CD4-positive, alpha-beta T cell treated with Interleukin-17A for 1 hour (primary cell): ENCODE results near the gene PPFIA3.

Source experiments
- DNase-seq: peaks from one replicate; pipeline ENCODE4 v3.0.0-alpha.2; 2020

The PPFIA3 gene

DNA sequence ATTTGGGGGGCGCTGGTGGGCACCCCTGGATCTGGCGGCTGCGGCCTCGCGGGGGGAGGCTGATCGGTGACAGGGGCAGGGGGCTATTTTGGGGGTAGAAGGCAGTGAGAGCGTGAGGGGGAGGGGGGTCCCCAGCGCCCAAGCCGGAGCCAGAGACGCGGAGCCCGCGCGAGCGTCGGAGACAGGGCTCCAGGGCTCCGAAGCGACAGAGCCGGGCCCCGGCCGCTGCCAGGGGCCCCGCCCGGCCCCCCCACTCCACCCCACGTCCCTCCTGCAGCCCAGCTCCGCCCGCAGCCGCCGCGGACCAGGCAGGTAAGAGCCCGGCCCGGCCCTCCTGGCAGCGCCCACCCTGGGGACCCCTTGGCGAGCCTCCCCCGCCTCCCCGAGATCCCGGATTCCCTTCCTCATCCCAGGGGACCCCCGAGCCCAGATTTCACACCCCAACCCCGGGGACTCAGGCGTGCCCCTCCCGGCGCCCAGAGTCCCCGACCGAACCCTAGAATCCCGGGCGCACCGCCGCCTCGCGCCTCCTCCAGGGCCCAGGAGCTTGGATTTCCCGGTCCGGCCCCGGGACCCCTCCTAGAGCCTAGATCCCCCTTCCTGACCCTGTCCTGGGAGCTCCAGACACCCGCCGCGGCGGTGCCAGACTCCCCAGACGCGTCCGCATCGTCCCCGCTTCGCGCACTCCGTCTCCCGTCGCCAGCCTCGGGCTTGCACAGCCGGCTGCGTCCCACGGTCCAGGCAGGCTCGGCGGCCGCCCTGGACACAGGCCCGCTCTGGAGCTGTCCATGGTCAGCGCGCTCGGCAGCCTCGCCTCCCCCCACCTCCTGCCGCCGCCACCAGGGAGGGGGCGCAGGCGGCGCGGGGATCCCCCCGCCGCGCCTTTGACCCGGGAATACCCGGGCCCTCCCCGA lies at the start of gene PPFIA3:
TSS of gene PPFIA3 (plus strand) at position 134 of the 914 bp plus-strand sequence. CDS start 8,330 bp downstream, outside the sequence.
- peak; percentile 22 for DNase-seq

- no peak for DNase-seq
Observed at GRCh38 chr19:49070416-49070815, 48.9 kb upstream of the PPFIA3 start.

DNA sequence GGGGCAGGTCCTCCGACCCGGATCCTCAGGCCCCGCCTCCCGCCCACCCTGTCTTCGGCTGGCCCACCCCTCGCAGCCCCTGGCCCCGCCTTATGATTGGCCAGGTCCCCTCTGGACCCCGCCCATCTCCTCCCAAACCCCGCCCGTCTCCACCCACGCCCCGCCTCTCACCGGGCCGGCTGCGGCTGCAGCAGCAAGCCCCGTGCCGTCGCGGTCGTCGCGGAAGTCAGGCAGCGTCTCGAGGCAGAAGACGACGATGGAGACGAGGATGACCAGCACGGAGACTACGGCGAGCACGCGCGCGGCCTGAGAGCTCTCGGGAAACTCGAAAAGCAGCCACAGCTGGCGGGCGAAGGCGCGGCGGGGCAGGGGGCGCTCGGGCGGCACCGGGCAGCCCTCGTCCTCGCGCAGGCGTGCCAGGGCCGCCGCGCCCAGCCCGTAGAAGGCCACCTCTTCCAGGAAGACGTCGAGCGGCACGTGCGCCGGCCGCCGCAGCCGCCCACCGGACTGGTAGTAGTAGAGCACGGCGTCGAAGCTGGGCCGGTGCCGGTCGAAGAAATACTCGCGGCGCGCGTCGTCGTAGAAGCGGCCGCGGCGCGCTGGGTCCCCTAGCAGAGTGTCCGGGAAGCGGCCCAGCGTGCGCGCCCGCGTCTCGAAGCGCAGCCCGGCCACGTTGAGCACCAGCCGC lies 47.3 kb upstream of the PPFIA3 start:
- DNase-seq: no peak

- DNase-seq: no peak
Observed at GRCh38 chr19:49073514-49074378, 45.6 kb upstream of the PPFIA3 start.

GRCh38 chr19:49074869-49075268 lies 44.5 kb upstream of the PPFIA3 start:
- peak; percentile 27 for DNase-seq

DNA sequence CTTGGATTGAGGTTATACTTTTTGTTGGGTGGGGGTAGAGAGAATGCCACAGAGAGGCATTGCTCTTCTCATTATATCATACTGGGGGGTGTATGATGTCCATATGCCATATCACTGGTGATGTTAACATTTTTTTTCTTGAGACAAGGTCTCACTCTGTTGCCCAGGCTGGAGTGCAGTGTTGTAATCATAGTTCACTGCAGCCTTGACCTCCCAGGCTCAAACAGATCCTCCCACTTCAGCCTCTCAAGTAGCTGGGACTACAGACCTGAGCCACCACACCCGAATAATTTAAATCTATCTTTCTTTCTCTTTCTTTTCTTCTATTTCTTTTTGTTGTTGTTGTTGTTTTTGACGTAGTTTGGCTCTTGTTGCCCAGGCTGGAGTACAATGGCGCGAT lies 39.0 kb upstream of the PPFIA3 start:
- DNase-seq: no peak

DNA sequence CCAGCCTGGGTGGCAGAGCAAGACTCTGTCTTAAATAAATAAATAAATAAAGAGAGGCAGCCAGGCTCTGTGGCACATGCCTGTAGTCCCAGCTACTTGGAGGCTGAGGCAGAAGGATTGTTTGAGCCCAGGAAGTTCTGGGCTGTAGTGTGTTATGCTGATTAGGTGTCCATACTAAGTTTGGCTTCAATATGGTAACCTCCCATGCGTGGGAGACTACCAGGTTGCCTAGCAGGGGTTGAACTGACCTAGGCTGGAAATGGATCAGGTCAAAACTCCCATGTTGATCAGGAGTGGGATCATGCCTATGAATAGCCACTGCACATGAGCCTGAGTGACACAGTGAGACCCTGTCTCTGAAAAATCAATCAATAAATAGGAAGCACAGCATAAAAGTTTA lies 38.1 kb upstream of the PPFIA3 start:
- no peak for DNase-seq

DNA sequence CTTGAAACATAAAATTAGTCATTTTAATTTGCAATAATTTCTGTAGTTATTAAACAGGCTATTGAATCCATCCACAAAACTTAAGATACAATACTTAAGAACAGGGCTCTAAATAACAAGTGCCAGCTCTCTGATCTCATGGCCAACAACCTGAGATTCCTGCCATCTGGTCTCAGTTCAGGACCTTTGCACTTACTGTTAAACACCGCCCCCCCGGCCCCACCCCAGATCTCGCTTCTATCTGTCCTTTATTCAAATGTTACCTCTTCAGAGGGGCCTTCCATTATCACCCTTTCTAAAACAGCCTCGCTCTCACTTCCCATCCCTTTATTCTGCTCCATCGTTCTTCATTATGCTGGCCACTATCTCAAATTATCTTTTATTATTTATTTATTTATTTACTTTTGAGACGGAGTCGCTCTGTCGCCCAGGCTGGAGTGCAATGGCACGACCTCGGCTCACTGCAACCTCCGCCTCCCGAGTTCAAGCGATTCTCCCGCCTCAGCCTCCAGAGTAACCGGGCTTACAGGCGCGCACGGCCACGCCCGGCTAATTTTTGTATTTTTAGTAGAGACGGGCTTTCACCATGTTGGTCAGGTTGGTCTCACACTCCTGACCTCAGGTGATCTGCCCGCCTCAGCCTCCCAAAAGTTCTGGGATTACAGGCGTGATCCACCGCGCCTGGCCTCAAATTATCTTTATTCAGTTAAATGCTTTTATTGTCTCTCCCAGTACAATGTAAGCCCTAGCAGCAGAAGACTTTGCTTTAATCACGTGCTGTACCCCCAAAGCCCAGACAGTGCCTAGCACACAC lies 34.9 kb upstream of the PPFIA3 start:
- DNase-seq: no peak

GRCh38 chr19:49085020-49085867 lies 34.1 kb upstream of the PPFIA3 start, which contains the start of gene SNRNP70:
Gene SNRNP70 (plus strand): TSS chr19:49085451. CDS start chr19:49086415, 964 bp downstream.
- DNase-seq: peak; percentile 99

DNA sequence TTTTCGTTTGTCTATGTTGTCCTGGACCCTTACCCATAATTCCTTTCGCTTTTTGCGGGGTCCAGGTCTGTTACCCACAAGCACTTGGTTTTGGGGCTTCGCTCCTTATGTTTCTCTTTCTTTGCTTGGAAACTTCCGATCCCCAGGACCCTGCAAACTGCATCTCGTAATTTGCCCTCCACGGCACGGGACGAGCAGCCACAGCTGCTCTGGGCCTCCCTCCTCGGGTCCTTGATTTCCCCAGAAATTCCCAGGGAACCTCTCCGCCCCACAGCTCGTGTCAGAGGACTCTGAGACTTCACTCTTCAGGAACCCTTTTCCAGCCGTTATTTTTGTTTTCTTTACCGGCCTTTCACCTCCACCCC lies 33.5 kb upstream of the PPFIA3 start:
- no peak for DNase-seq

- DNase-seq: no peak
Observed at GRCh38 chr19:49086296-49086695, 33.0 kb upstream of the PPFIA3 start.

- DNase-seq: no peak
Observed at GRCh38 chr19:49091391-49092038, 27.8 kb upstream of the PPFIA3 start.

- DNase-seq: no peak
Observed at GRCh38 chr19:49092686-49093085, 26.7 kb upstream of the PPFIA3 start.

DNA sequence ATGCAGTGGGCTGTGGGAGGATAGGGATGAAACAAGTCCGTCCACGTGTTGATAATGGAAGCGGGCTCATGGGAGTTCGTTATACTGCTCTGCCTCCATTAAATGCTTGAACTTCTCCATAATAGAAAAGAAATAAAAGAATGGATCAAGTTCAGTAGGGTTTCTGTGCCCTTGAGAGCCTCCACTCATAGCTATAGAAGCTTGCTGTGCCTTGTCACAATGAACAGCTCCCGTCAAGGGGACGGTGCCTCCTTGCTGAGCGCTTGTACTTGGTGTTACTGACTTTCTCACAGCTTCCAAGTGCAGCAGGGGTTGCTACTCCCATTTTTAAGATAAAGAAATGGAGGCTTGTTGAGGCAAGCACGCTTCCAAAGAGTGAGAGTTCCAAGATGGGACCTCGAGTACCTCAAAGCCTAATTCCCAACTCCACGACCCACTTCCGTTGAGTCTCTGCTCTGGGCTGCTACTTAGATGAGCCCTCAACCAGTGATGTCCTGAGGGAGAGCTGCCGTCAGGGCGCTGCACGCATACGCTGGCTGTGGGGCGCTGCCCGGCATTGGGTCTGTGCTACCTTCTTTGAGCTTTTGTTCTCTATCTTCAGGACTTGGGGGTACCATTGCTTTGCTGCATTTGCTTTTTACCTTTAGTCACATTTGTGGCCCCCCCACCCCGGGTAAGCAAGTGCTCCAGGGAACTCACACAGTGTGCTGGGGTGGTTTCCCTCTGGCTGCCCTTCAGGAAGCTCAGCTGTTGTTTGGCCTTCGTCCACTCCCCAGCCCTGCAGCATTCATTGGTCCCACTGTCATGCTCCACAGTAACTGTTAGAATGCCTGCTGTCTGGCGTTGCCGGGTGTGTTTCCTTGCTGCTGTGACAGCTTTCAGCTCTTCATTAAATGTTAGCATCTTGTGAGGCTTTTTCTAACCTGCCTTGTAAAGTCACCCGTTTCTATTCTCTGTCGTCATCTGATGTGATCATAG lies 24.6 kb upstream of the PPFIA3 start:
- DNase-seq: no peak

- peak; percentile 87 for DNase-seq
Observed at GRCh38 chr19:49097453-49098288, 21.7 kb upstream of the PPFIA3 start.

- DNase-seq: no peak
Observed at GRCh38 chr19:49098795-49099194, 20.5 kb upstream of the PPFIA3 start.

GRCh38 chr19:49101160-49101559 lies 18.2 kb upstream of the PPFIA3 start:
- no peak for DNase-seq

GRCh38 chr19:49102303-49102702 lies 17.0 kb upstream of the PPFIA3 start:
- DNase-seq: no peak
